ENCODE measurements around the gene HACD1. TPM values are rescaled to one million over a fixed set of nuclear protein-coding genes. Genes with fewer than 3 reads are reported as not detected.

HACD1 gene
- polyA plus RNA-seq, 1 donor from 2014 or later, result 23.0 TPM

DNA sequence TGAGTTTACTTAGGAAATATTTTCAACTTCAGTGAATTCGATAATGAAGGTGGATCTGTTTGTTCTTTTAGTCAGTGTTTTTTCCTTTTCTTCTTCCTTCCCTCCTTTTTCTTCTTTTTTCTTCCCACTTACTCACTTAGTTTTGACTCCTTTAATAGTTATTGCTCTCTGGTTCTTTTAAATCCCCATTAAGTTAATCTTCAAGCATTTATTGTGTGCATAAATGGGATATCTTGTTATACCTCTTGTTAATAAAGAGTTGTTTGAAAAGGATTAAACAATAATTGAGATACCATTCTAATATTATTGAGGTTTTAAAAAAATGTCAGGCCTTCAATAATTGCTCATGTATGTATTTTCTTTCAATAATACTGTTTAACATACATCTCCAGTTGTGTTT lies 46.3 kb upstream of the HACD1 start:
- H3K4me2 ChIP-seq (ENCODE audit: low read length), result no peak overlapping the region
- TF ChIP-seq, protein P1, sequence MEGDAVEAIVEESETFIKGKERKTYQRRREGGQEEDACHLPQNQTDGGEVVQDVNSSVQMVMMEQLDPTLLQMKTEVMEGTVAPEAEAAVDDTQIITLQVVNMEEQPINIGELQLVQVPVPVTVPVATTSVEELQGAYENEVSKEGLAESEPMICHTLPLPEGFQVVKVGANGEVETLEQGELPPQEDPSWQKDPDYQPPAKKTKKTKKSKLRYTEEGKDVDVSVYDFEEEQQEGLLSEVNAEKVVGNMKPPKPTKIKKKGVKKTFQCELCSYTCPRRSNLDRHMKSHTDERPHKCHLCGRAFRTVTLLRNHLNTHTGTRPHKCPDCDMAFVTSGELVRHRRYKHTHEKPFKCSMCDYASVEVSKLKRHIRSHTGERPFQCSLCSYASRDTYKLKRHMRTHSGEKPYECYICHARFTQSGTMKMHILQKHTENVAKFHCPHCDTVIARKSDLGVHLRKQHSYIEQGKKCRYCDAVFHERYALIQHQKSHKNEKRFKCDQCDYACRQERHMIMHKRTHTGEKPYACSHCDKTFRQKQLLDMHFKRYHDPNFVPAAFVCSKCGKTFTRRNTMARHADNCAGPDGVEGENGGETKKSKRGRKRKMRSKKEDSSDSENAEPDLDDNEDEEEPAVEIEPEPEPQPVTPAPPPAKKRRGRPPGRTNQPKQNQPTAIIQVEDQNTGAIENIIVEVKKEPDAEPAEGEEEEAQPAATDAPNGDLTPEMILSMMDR (IDR thresholded peaks at IDR 0.05; ENCODE audit: poor library complexity, severe bottlenecking), result no peak
- no peak for TF ChIP-seq MXI1 (conservative IDR thresholded peaks at IDR 0.05; ENCODE audit: poor library complexity, severe bottlenecking)
- TF ChIP-seq SMC3 (conservative IDR thresholded peaks at IDR 0.05; ENCODE audit: poor library complexity), result no peak
- no peak for TF ChIP-seq EP300 (conservative IDR thresholded peaks at IDR 0.05; ENCODE audit: poor library complexity, severe bottlenecking)
- TF ChIP-seq, protein P2, sequence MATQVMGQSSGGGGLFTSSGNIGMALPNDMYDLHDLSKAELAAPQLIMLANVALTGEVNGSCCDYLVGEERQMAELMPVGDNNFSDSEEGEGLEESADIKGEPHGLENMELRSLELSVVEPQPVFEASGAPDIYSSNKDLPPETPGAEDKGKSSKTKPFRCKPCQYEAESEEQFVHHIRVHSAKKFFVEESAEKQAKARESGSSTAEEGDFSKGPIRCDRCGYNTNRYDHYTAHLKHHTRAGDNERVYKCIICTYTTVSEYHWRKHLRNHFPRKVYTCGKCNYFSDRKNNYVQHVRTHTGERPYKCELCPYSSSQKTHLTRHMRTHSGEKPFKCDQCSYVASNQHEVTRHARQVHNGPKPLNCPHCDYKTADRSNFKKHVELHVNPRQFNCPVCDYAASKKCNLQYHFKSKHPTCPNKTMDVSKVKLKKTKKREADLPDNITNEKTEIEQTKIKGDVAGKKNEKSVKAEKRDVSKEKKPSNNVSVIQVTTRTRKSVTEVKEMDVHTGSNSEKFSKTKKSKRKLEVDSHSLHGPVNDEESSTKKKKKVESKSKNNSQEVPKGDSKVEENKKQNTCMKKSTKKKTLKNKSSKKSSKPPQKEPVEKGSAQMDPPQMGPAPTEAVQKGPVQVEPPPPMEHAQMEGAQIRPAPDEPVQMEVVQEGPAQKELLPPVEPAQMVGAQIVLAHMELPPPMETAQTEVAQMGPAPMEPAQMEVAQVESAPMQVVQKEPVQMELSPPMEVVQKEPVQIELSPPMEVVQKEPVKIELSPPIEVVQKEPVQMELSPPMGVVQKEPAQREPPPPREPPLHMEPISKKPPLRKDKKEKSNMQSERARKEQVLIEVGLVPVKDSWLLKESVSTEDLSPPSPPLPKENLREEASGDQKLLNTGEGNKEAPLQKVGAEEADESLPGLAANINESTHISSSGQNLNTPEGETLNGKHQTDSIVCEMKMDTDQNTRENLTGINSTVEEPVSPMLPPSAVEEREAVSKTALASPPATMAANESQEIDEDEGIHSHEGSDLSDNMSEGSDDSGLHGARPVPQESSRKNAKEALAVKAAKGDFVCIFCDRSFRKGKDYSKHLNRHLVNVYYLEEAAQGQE (IDR thresholded peaks at IDR 0.05; ENCODE audit: borderline replicate concordance), result no peak
- TF ChIP-seq POLR2AphosphoS5 (IDR thresholded peaks at IDR 0.05), result no peak
- no peak for TF ChIP-seq RAD21 (conservative IDR thresholded peaks at IDR 0.05)
- TF ChIP-seq TAF1 (IDR thresholded peaks at IDR 0.05; ENCODE audit: low read depth), result no peak
- no peak for TF ChIP-seq EZH2 (IDR thresholded peaks at IDR 0.05; ENCODE audit: borderline replicate concordance, insufficient read depth, low read length, poor library complexity, severe bottlenecking)
- no peak overlapping the region for H2AFZ ChIP-seq (ENCODE audit: low read depth, low read length)
- no peaks in the 10 kb centered on the region for H3F3A ChIP-seq (ENCODE audit: insufficient read depth, low read length, poor library complexity, severe bottlenecking)
- H3K9ac ChIP-seq (ENCODE audit: low read length), result no peak overlapping the region
- H4K20me1 ChIP-seq (ENCODE audit: insufficient read depth), result no peaks in the 10 kb centered on the region
- peaks cover 29% of the 10 kb centered on the region for H3K79me2 ChIP-seq (replicated peaks; ENCODE audit: insufficient read depth, low read length)
- H3K9me2 ChIP-seq (ENCODE audit: insufficient read depth, low read length), result no peaks in the 10 kb centered on the region
- H3K36me3 ChIP-seq (ENCODE audit: insufficient read depth, low read length), result no peaks in the 10 kb centered on the region
- H3K27me3 ChIP-seq (ENCODE audit: insufficient read depth, low read depth, low read length), result no peaks in the 10 kb centered on the region
- H3K9me3 ChIP-seq (ENCODE audit: low read length), result no peaks in the 10 kb centered on the region
- H3K27ac ChIP-seq (ENCODE audit: low read length), result no peak overlapping the region
- no peak overlapping the region for H3K4me3 ChIP-seq (ENCODE audit: low read length)

DNA sequence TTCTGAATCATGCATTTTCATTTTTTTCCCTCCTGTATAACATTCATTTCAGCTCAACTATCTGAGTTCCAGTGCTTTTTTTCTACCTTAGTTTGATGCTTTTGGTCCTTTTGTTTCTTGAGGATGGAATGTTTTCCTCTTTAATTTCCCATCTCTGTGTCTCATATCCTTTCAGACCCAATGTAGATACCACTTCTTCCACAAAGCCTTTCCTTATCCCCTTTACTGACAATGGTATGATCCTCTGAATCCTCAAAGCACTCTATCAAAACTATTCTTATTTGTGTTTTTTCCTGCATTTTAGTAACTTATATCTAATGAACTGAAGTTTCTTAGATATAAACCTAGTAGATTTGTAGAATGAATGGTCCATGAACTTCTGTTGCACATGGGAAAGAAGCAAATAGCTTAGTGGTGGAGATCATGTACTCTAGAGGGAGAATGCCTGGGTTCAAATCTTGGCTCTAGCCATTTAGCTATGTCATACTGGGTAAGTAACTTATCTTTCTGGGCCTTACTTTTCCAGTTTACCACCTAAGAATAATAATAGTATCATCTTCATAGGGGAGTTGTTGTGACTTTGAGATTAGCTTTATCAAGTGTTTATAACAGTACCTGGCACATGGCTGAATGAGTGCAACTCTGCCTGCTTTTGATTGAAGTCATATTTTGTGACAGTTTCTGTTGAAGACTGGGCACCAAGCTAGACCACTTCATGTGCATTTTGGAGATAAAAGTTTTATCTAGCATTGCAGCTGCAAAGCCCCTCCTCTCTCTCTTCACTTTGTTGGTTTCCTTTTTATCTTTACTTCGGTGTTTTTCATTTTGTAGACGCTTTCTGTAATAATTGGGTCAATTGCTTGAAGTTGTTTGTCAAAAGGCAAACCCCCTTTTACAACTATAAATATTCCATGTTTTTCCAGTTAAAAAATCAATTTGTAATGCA lies 45.3 kb upstream of the HACD1 start:
- H3K4me3 ChIP-seq (ENCODE audit: low read length), result no peak overlapping the region
- H4K20me1 ChIP-seq (ENCODE audit: insufficient read depth), result no peaks in the 10 kb centered on the region
- no peak overlapping the region for H3K27ac ChIP-seq (ENCODE audit: low read length)
- no peaks in the 10 kb centered on the region for H3K36me3 ChIP-seq (ENCODE audit: insufficient read depth, low read length)
- no peaks in the 10 kb centered on the region for H3K9me2 ChIP-seq (ENCODE audit: insufficient read depth, low read length)
- TF ChIP-seq POLR2AphosphoS5 (IDR thresholded peaks at IDR 0.05) (no peak), MXI1 (conservative IDR thresholded peaks at IDR 0.05; ENCODE audit: poor library complexity, severe bottlenecking) (no peak), TAF1 (IDR thresholded peaks at IDR 0.05; ENCODE audit: low read depth) (no peak), SMC3 (conservative IDR thresholded peaks at IDR 0.05; ENCODE audit: poor library complexity) (no peak), EP300 (conservative IDR thresholded peaks at IDR 0.05; ENCODE audit: poor library complexity, severe bottlenecking) (no peak), RAD21 (conservative IDR thresholded peaks at IDR 0.05) (no peak), EZH2 (IDR thresholded peaks at IDR 0.05; ENCODE audit: borderline replicate concordance, insufficient read depth, low read length, poor library complexity, severe bottlenecking) (no peak)
- TF ChIP-seq, protein P1 (IDR thresholded peaks at IDR 0.05; ENCODE audit: poor library complexity, severe bottlenecking), result no peak
- TF ChIP-seq, protein P2 (IDR thresholded peaks at IDR 0.05; ENCODE audit: borderline replicate concordance), result no peak
- no peaks in the 10 kb centered on the region for H3K9me3 ChIP-seq (ENCODE audit: low read length)
- H3K27me3 ChIP-seq (ENCODE audit: insufficient read depth, low read depth, low read length), result no peaks in the 10 kb centered on the region
- H3F3A ChIP-seq (ENCODE audit: insufficient read depth, low read length, poor library complexity, severe bottlenecking), result no peaks in the 10 kb centered on the region
- H3K4me2 ChIP-seq (ENCODE audit: low read length), result no peak overlapping the region
- no peak overlapping the region for H3K9ac ChIP-seq (ENCODE audit: low read length)
- H2AFZ ChIP-seq (ENCODE audit: low read depth, low read length), result no peak overlapping the region
- peaks cover 38% of the 10 kb centered on the region for H3K79me2 ChIP-seq (replicated peaks; ENCODE audit: insufficient read depth, low read length)
